ENCODE data around the gene FMR1. TPM values are rescaled to one million over a fixed set of nuclear protein-coding genes. Genes with fewer than 3 reads are reported as not detected.

Gene FMR1
- total RNA-seq, 1 donor from 2014 or later, result 68.3 TPM

GRCh38 chrX:147978931-147979330 is 67.2 kb downstream of the FMR1 start:
- no peaks in the 10 kb centered on the region for H3K27me3 Mint-ChIP-seq
- no peaks in the 10 kb centered on the region for H3K36me3 Mint-ChIP-seq (ENCODE audit: insufficient read depth)
- no peak overlapping the region for H3K4me3 Mint-ChIP-seq (ENCODE audit: low read depth)
- TF ChIP-seq CTCF (IDR thresholded peaks at IDR 0.05; ENCODE audit: unreplicated experiment), result no peak
- H3K9me3 Mint-ChIP-seq (ENCODE audit: low read depth), result peaks cover 26% of the 10 kb centered on the region
- no peaks in the 10 kb centered on the region for H3K4me1 Mint-ChIP-seq (ENCODE audit: low read depth)
- no peak overlapping the region for H3K27ac Mint-ChIP-seq
- DNase-seq (ENCODE audit: low spot score, unreplicated experiment), result no peak

- Mint-ChIP-seq H3K4me1 (ENCODE audit: low read depth) (no peaks in the 10 kb centered on the region), H3K36me3 (ENCODE audit: insufficient read depth) (no peaks in the 10 kb centered on the region), H3K27ac (no peak within 1 kb of the TSS), H3K27me3 (no peaks in the 10 kb centered on the region), H3K9me3 (ENCODE audit: low read depth) (peaks cover 22% of the 10 kb centered on the region), H3K4me3 (ENCODE audit: low read depth) (no peak within 1 kb of the TSS)
- DNase-seq (ENCODE audit: low spot score, unreplicated experiment), result no peak
- TF ChIP-seq CTCF (IDR thresholded peaks at IDR 0.05; ENCODE audit: unreplicated experiment), result no peak
These were observed 69.5 kb downstream of the FMR1 start, which contains the start of gene FMR1NB for GRCh38 chrX:147981038-147981752. FMR1NB (plus strand) TSS chrX:147981337; CDS start chrX:147981403, 66 bp downstream.

Other genes starting within 250 kb of the FMR1 start
- gene FMR1NB, start 69.4 kb downstream of the FMR1 start, total RNA-seq, result not detected in 2 replicates